Uterine smooth muscle cell (primary cell): ENCODE measurements around the gene FDXR. TPM values are rescaled to one million over a fixed set of nuclear protein-coding genes. Genes with fewer than 3 reads are reported as not detected.

Experiments
- total RNA-seq: library from RNA; depleted of rRNA; stranded (reverse); fragments of >200 nt; gene quantifications from 2 replicates; pipeline ENCODE4 v1.2.3, GENCODE V29; 2014

Gene FDXR
- 21.6 and 52.0 TPM in 2 replicates for total RNA-seq

DNA sequence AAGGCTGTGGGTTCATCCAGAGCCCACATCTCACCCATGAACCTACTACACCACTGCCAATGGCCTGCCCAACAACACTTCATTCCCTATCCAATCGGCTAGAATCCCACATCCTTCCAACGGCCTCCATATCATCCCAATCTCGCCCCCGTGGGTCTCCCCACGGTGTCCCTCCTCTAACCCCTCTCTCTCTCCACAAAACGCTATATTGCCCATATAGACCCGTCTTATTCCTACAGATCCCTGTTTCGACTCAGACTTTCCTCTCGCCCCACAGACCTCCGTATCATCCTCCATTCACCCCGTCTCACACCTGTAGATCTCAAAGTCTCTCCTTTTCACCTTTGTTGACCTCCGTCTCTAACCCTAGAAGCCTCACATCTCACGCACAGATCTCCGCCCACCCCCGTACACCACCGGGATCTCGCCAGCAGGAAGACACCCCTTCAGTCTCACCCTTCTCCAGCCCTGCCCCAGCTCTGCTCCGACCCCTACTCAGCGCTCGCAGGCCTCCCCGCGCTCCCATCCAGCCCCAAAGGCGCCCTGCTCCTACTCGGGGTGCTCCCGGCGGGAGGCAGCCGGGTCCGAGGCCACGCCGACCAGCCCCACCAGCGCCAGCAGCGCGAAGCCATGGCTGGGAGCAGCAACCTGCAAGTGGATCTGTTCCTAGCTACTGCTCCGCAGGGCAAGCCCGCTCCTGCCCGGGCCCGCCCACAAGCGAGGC lies at the start of gene FDXR:
TSS of gene FDXR (minus strand) at position 682 of the 724 bp plus-strand sequence. CDS start at position 632, 50 bp downstream.

GRCh38 chr17:74892974-74893911 lies 20.4 kb upstream of the FDXR start, which contains the start of gene FADS6:
Gene FADS6 (minus strand): TSS chr17:74893633. CDS start chr17:74893595, 38 bp downstream.

DNA sequence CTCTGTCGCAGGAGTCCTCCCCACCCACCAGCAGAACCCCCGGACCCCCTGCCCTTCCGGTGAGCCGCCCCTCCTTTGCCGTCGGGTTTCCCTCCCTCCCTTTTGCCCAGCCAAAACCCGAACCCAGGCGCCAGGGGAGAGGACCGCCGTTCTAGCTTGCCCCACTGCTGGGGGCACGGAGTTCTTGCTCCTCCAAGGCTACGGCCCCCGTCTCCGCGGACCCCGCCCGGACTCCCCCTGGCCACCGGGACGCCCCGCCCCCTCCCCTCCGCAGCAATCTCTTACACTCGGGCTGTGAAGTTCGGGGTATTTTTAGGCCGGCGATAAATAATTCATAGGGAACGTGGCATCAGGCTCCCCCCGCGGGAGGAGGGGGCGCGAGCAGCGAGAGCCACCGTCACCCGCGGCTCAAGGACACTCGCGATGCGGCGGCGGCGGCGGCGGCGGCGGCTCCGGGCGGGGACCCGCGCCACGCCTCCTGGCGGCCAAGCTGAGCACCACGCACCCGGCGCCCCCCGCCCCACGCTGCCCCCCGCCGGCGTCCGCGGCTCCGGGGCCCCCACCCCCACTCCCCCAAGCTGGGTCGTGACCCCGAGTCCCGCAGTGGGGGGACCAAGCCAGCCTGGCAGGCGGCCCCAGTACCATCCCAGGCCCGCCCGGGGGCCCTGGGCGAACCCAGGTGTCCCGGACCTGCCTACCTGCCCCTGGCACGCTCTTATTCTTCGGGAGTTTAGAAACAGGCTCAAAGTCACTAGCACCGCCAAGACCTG lies 13.2 kb downstream of the FDXR start, which contains the start of gene GRIN2C:
TSS of gene GRIN2C (minus strand) at position 427 of the 770 bp plus-strand sequence. CDS start 4,793 bp downstream, outside the sequence.

Other genes starting within 250 kb of the FDXR start
- gene CD300E, start 249.3 kb downstream of the FDXR start, total RNA-seq, result not detected in 2 replicates
- gene CD300LF, start 160.1 kb downstream of the FDXR start, total RNA-seq, result not detected in 2 replicates
- 0.11 TPM in 1 of 2 replicates, not detected in the other for gene RAB37, start 135.7 kb downstream of the FDXR start, total RNA-seq
- 12.6 and 17.1 TPM in 2 replicates for gene NHERF1, start 124.4 kb downstream of the FDXR start, total RNA-seq
- gene NAT9, start 96.6 kb downstream of the FDXR start, total RNA-seq, result 43.3 and 51.9 TPM in 2 replicates
- gene GRIN2C, start 13.1 kb downstream of the FDXR start, total RNA-seq, result 0.11 and 0.12 TPM in 2 replicates
- not detected in 2 replicates for gene FADS6, start 20.6 kb upstream of the FDXR start, total RNA-seq
- under 0.01 TPM in 1 of 2 replicates, not detected in the other for gene USH1G, start 50.3 kb upstream of the FDXR start, total RNA-seq
- gene OTOP2, start 51.3 kb upstream of the FDXR start, total RNA-seq, result not detected in 2 replicates
- gene OTOP3, start 62.9 kb upstream of the FDXR start, total RNA-seq, result not detected in 2 replicates
- gene HID1, start 99.8 kb upstream of the FDXR start, total RNA-seq, result 0.44 and 0.75 TPM in 2 replicates
- gene CDR2L, start 114.6 kb upstream of the FDXR start, total RNA-seq, result 11.7 and 14.8 TPM in 2 replicates
- 35.6 and 57.5 TPM in 2 replicates for gene MRPL58, start 139.7 kb upstream of the FDXR start, total RNA-seq
- gene ATP5PD, start 174.0 kb upstream of the FDXR start, total RNA-seq, result 293 and 304 TPM in 2 replicates
- gene KCTD2, start 174.2 kb upstream of the FDXR start, total RNA-seq, result 15.2 and 15.5 TPM in 2 replicates
- 5.2 and 8.7 TPM in 2 replicates for gene SLC16A5, start 215.0 kb upstream of the FDXR start, total RNA-seq
- 2.2 and 2.8 TPM in 2 replicates for gene ARMC7, start 237.0 kb upstream of the FDXR start, total RNA-seq